Astrocyte of the cerebellum (primary cell): ENCODE results near the gene MAPRE2.

Source experiments
- DNase-seq: peaks from one replicate; pipeline ENCODE4 v3.0.0-alpha.2; 2011; ENCODE audit warnings: low read depth
- H3K4me3 ChIP-seq: 2 replicates; pipeline ENCODE4 v1.5.1; 2011; ENCODE audit warnings: mild to moderate bottlenecking, low read depth, low read length, moderate library complexity
- in situ Hi-C: cut with HindIII; loops from 2 replicates; pipeline ENCODE4 v1.10.0; 2017; ENCODE audit warnings: low sequenced_read_pairs
- TF ChIP-seq, protein P1 (sequence below): IDR thresholded peaks from 2 replicates; pipeline ENCODE4 v1.5.1; 2012; ENCODE audit warnings: low read length, low read depth, moderate library complexity, mild to moderate bottlenecking; ENCODE audit errors: missing control alignments

MAPRE2 gene

DNA sequence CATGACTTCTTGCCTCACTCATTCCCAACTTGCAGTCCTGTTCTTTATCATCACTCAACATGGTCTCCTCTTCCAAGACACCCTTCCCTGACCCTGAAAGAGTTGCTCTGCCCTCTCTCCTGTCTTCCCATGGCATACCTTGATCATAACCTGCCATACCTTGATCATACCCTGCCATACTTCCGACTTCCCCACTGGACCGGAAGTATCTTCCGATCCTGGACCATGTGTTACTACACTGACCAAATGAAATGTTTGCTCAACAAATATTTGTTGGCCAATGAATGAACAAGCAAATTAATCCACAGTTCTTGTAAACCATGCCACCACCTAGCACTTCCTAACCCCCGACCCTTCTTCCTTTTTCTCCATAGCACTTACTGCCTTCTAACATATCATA is 138.7 kb downstream of the MAPRE2 start:
- in situ Hi-C loops, result no loop called here
- TF ChIP-seq, protein P1, sequence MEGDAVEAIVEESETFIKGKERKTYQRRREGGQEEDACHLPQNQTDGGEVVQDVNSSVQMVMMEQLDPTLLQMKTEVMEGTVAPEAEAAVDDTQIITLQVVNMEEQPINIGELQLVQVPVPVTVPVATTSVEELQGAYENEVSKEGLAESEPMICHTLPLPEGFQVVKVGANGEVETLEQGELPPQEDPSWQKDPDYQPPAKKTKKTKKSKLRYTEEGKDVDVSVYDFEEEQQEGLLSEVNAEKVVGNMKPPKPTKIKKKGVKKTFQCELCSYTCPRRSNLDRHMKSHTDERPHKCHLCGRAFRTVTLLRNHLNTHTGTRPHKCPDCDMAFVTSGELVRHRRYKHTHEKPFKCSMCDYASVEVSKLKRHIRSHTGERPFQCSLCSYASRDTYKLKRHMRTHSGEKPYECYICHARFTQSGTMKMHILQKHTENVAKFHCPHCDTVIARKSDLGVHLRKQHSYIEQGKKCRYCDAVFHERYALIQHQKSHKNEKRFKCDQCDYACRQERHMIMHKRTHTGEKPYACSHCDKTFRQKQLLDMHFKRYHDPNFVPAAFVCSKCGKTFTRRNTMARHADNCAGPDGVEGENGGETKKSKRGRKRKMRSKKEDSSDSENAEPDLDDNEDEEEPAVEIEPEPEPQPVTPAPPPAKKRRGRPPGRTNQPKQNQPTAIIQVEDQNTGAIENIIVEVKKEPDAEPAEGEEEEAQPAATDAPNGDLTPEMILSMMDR, result no peak
- H3K4me3 ChIP-seq, result no peak overlapping the region
- no peak for DNase-seq

DNA sequence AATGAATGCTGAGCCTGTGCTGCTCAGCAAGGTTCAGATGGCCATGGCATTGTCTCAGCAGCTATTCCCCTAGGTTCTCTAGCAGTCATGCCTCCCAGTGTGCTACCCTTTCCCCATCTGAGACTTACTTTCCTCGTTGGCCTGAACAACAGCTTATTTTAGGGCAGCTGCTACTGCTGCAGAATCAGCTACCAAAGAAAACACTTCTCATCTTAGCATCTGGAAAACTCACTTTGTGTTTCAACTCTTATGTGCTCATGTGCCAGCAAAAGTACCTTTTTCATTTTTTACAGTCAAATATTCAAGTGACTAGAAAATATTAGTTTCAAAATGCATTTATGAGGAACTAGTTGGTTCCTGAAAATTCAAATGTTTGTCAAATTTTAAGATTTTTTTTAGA is 139.2 kb downstream of the MAPRE2 start:
- in situ Hi-C loops, result no loop called here
- DNase-seq, result no peak
- no peak overlapping the region for H3K4me3 ChIP-seq
- TF ChIP-seq, protein P1, result no peak

DNA sequence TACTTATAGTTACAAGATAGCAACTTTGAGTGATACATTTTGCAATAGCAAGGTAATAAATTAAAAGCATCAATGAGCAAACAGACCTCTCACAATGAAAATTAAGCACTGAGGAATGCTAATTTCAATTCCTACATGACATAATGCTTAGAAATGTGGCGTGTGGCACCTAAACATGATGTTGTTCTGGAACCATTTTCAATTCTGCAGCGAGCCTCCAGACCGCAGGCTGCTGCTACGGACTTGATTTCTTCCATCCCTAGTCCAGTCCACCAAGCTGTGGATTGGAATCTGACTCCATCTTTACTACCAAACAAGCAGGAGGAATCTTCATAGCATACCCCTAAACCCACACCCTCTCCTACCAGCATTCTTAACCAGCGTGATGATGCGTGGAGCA is 140.9 kb downstream of the MAPRE2 start:
- H3K4me3 ChIP-seq, result no peak overlapping the region
- in situ Hi-C loops, result no loop called here
- DNase-seq, result no peak
- TF ChIP-seq, protein P1, result no peak

DNA sequence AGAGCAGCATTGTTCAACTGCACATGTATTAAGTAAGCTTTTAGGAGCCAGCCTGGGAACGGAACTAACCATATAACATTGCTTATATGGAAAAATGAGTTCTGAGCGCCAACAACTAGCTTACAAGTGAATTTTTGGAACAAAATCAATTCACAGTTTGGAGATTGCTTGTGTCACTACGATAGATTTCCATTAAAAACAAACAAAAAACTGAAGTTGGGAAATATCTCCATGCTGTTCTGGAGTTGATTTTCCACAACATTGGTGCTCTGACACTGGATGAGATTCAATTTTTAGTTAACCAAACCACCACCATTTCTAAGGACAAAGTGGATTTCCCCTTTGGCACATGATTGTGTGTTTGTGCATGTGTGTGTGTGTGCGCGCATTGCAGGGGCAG is 142.7 kb downstream of the MAPRE2 start:
- DNase-seq, result no peak
- TF ChIP-seq, protein P1, result no peak
- in situ Hi-C loops, result no loop called here
- no peak overlapping the region for H3K4me3 ChIP-seq

DNA sequence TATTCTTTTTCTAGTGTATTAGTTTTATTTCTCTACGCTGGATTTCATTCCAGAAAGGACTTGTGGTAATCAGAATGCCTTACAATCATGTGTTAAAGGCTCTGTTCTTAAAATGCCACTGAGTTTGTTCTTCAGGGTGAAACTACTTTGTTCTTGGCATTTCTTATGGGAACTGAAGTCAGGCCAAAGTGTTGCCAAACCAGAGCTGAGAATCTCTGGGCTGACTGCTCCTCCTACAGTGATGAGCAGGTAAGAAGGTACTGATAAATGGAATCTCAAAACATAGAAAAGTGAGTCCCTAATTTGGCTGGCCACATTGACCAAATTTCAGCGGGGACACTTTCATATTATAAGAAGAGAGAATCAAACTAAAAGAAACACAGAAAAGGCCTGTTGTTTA is 144.6 kb downstream of the MAPRE2 start:
- in situ Hi-C loops, result no loop called here
- DNase-seq, result no peak

DNA sequence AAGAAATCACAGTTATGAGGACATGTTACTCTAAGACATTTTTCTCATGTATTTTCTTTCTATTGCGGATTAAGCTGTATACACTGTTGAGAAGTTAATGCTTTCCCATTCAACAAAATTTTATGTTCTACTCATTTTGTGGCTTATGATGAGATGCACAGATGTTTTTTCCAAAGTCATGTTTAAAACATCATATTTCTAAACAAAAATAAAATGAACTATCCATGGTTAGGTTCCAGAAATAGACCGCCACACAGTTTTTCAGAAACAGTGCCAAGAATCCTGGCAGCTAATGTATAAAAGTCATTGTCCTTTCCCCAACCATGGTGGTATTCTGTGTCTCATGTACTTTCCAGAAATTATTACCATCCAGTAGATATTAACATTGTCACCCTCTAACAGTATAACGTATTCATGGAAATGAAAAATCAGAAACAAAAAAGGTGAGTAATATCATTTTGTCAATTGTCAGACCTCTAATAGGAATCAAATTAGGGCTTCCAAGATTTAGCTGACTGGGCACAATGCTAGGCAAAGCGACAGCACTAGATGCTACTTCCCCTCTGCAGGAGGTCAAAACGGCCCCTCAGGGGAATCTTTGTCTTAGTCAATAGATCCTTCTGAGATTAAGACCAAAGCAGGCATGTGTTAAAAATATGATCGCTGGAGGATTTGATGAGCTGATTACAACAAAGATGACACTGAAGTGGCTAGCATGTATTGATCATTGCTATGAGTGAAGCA is 145.2 kb downstream of the MAPRE2 start:
- DNase-seq, result no peak
- in situ Hi-C loops, result no loop called here
- TF ChIP-seq, protein P1, result no peak
- no peak overlapping the region for H3K4me3 ChIP-seq

More for the DNA sequence above, 144.6 kb downstream of the MAPRE2 start:
- TF ChIP-seq, protein P1, result no peak
- H3K4me3 ChIP-seq, result no peak overlapping the region
